Measurements from ENCODE around the gene TNPO3. TPM values are rescaled to one million over a fixed set of nuclear protein-coding genes. Genes with fewer than 3 reads are reported as not detected.

The TNPO3 gene
- total RNA-seq, 2 donors from 2014 or later, result 15.8 to 23.9 TPM

- 85 to 87% methylated on average over 8 of the region's 8 CpGs for WGBS, 2 donors
- Histone ChIP-seq H3K27me3 (no peaks in the 10 kb centered on the region), H3K4me1 (no peaks in the 10 kb centered on the region), H3K4me3 (no peak overlapping the region), H3K9me3 (no peaks in the 10 kb centered on the region), H3K36me3 (replicated peaks in 1 of 2; ENCODE audit: insufficient read depth in 1 of 2, low read depth in 2 of 2) (peaks cover 7 to 24% of the 10 kb centered on the region in 2 donors), H3K27ac (no peak overlapping the region)
- intact Hi-C loops (cut with DNase I), result no loop called here
- DNase-seq (no peak), ATAC-seq (no peak)
- TF ChIP-seq CTCF (IDR thresholded peaks at IDR 0.05) (no peak), POLR2A (IDR thresholded peaks at IDR 0.05) (no peak)
These were observed 93.8 kb downstream of the TNPO3 start for GRCh38 chr7:128961030-128961659.

GRCh38 chr7:128959296-128959695, 95.6 kb downstream of the TNPO3 start:
- Histone ChIP-seq H3K36me3 (replicated peaks in 1 of 2; ENCODE audit: insufficient read depth in 1 of 2, low read depth in 2 of 2) (peaks cover 11 to 21% of the 10 kb centered on the region in 2 donors), H3K9me3 (no peaks in the 10 kb centered on the region), H3K4me1 (no peaks in the 10 kb centered on the region), H3K4me3 (no peak overlapping the region), H3K27me3 (no peaks in the 10 kb centered on the region), H3K27ac (no peak overlapping the region)
- DNase-seq (no peak), ATAC-seq (no peak)
- TF ChIP-seq POLR2A (IDR thresholded peaks at IDR 0.05), result no peak
- TF ChIP-seq CTCF (IDR thresholded peaks at IDR 0.05), result no peak
- intact Hi-C loops (cut with DNase I), result no loop called here
- WGBS, 2 donors, result 87 to 96% methylated on average over 4 of the region's 4 CpGs

GRCh38 chr7:128955981-128956380, 98.9 kb downstream of the TNPO3 start:
- H3K4me1 ChIP-seq, result no peaks in the 10 kb centered on the region
- intact Hi-C loops (cut with DNase I), result no loop called here
- H3K36me3 ChIP-seq (replicated peaks in 1 of 2; ENCODE audit: insufficient read depth in 1 of 2, low read depth in 2 of 2), result peaks cover 11 to 26% of the 10 kb centered on the region in 2 donors
- H3K9me3 ChIP-seq, result no peaks in the 10 kb centered on the region
- TF ChIP-seq POLR2A (IDR thresholded peaks at IDR 0.05) (no peak), CTCF (IDR thresholded peaks at IDR 0.05) (no peak)
- H3K27ac ChIP-seq, result no peak overlapping the region
- no peak for ATAC-seq
- no peak for DNase-seq
- H3K4me3 ChIP-seq, result no peak overlapping the region
- H3K27me3 ChIP-seq, result no peaks in the 10 kb centered on the region

- no peaks in the 10 kb centered on the region for H3K9me3 ChIP-seq
- no peak for ATAC-seq
- no peak overlapping the region for H3K4me3 ChIP-seq
- H3K27ac ChIP-seq, result no peak overlapping the region
- no peak for DNase-seq
- TF ChIP-seq POLR2A (IDR thresholded peaks at IDR 0.05) (no peak), CTCF (IDR thresholded peaks at IDR 0.05) (no peak)
- peaks cover 11 to 26% of the 10 kb centered on the region in 2 donors for H3K36me3 ChIP-seq (replicated peaks in 1 of 2; ENCODE audit: insufficient read depth in 1 of 2, low read depth in 2 of 2)
- WGBS, 2 donors, result 75 to 78% methylated on average over 15 of the region's 15 CpGs
- H3K27me3 ChIP-seq, result no peaks in the 10 kb centered on the region
- H3K4me1 ChIP-seq, result no peaks in the 10 kb centered on the region
- intact Hi-C loops (cut with DNase I), result no loop called here
These were observed 99.8 kb downstream of the TNPO3 start for GRCh38 chr7:128954830-128955802.
